Colonic mucosa (tissue), 4 donors: Measurements from ENCODE around the gene UBE2QL1. TPM values are rescaled to one million over a fixed set of nuclear protein-coding genes. Genes with fewer than 3 reads are reported as not detected.

Source experiments
- DNase-seq: peaks from one replicate; pipeline ENCODE4 v3.0.0-alpha.2; 2020
- H3K27ac ChIP-seq: fragments of 200-600 bp; one replicate; pipeline ENCODE4 v1.8.0; 2021
- H3K27me3 ChIP-seq: fragments of 200-600 bp; one replicate; pipeline ENCODE4 v1.8.0; 2021
- H3K36me3 ChIP-seq: fragments of 200-600 bp; one replicate; pipeline ENCODE4 v1.8.0; 2021
- H3K4me1 ChIP-seq: fragments of 200-600 bp; one replicate; pipeline ENCODE4 v1.8.0; 2021; ENCODE audit warnings: mild to moderate bottlenecking
- H3K4me3 ChIP-seq: fragments of 200-600 bp; one replicate; pipeline ENCODE4 v1.8.0; 2021
- H3K9ac ChIP-seq, 2 donors: one replicate each; pipeline ENCODE4 v1.7.0; 2013; ENCODE audit warnings: control low read depth in 2 of 2, low read depth in 2 of 2, low read length in 2 of 2
- H3K9me3 ChIP-seq: fragments of 200-600 bp; one replicate; pipeline ENCODE4 v1.8.0; 2021
- CTCF ChIP-seq: fragments of 200-600 bp; IDR thresholded peaks from one replicate; pipeline ENCODE4 v1.8.0; 2022; ENCODE audit warnings: antibody characterized with exemption, mild to moderate bottlenecking
- intact Hi-C: fragments of 100-400 bp; cut with DNase I; formaldehyde crosslinking; loops from one replicate; pipeline ENCODE4 v1.14.1; 2022
- total RNA-seq, 2 donors: library from RNA; stranded (reverse); fragmentation: NEBNext Ultra II Directional in 1 of 2; extraction: Animal tissue kit (Norgen Biotek cat#: 25700) in 1 of 2; gene quantifications; one replicate each; pipeline ENCODE4 v1.2.1, GENCODE V29; 2021
- donor health status: healthy.
- donor health status: DM: no; HTN: no; CAD: no.
- donor health status: DM: no; HTN: no; CAD: no.

Gene UBE2QL1
- total RNA-seq, 2 donors from 2014 or later, result 0.12 to 0.35 TPM

DNA sequence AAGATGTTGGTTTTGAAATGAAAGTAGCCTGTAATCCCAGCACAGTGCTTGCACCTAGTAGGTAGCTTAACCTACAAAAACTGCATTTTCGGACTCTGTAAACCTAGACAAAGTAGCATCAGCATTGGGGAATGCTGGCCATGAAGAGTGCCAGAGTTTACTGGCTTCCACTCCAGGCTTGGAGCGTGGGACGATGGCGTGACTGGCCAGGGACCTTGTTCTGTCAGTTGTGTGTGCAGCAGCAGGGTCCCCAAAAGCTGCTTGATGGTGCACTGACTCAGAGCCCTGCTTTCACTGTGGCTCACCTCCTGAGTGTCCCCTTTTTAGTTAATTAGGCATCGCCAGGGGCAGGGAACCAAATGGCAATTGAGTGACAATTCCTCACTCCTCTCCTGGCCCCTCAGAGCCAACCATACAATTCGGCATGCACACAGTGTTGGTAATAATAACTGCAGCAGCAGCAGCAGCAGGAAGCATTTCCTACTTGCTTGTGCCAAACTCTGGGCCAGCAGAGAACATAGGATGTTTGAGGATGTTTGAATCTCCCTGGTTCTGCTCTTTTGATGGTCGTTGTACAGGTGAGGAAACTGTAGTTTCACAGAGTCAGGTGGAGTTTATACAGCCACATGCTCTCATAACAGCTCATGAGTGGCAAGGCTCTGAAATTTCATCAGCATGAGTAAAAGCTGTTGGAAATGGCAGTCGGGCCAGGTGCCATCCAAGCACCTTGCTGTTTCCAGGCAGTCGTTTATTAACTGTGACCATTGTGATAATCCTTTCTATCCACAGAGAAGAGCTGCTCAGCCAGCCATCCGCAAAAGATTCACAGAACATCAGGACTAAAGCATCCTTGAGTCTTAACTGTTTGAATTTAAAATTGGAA is 4.2 kb downstream of the UBE2QL1 start:
- H3K9me3 ChIP-seq, result no peaks in the 10 kb centered on the region
- H3K4me1 ChIP-seq, result no peaks in the 10 kb centered on the region
- peaks cover 12% of the 10 kb centered on the region for H3K27me3 ChIP-seq
- H3K27ac ChIP-seq, result no peak overlapping the region
- intact Hi-C loops, result no loop called here
- no peak for DNase-seq
- H3K4me3 ChIP-seq, result no peak overlapping the region
- no peak overlapping the region for H3K9ac ChIP-seq
- H3K36me3 ChIP-seq, result no peaks in the 10 kb centered on the region
- no peak for TF ChIP-seq CTCF

- no peak overlapping the region for H3K4me3 ChIP-seq
- no peak for TF ChIP-seq CTCF
- no peaks in the 10 kb centered on the region for H3K9me3 ChIP-seq
- no peak overlapping the region for H3K9ac ChIP-seq
- no peaks in the 10 kb centered on the region for H3K36me3 ChIP-seq
- DNase-seq, result no peak
- H3K27ac ChIP-seq, result no peak overlapping the region
- peaks cover 12% of the 10 kb centered on the region for H3K27me3 ChIP-seq
- H3K4me1 ChIP-seq, result no peaks in the 10 kb centered on the region
- intact Hi-C loops, result no loop called here
Measured at GRCh38 chr5:6453937-6454560, 5.4 kb downstream of the UBE2QL1 start.

GRCh38 chr5:6454628-6455053 is 6.0 kb downstream of the UBE2QL1 start:
- H3K27ac ChIP-seq, result no peak overlapping the region
- DNase-seq, result no peak
- intact Hi-C loops, result no loop called here
- peaks cover 12% of the 10 kb centered on the region for H3K27me3 ChIP-seq
- no peak for TF ChIP-seq CTCF
- no peaks in the 10 kb centered on the region for H3K9me3 ChIP-seq
- H3K4me1 ChIP-seq, result no peaks in the 10 kb centered on the region
- no peaks in the 10 kb centered on the region for H3K36me3 ChIP-seq
- H3K9ac ChIP-seq, result no peak overlapping the region
- H3K4me3 ChIP-seq, result no peak overlapping the region

DNA sequence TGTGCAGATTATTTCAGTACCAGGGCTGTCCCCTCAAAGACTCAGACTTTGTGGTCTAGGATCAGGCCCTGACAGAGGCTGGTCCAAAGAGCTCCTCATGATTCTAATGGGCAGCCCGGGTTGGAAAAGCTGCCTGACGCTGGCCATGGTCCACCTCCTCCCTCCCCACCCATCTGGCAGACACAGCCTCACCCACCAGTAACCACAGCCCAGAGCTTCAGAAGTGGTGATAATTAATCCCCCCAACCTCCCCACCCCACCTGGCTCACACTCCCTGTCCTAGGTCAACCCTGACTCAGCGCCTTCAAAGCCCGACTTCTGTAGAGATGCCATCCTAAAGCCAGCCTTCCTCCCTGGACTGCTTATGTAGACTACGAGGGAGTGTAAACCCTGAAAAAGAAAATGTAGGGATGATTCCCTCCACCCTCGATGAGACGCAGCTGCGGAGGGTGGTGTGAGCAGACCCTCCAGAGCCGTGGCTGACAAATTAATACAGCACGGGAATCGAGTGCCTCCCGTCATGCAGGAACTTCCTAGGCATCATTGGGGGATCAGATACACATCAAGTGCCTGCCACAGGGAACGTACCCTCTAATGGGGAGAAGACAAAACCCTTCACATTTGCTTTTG is 7.0 kb downstream of the UBE2QL1 start:
- Histone ChIP-seq H3K36me3 (no peaks in the 10 kb centered on the region), H3K9ac (no peak overlapping the region), H3K27me3 (peaks cover 3% of the 10 kb centered on the region), H3K27ac (no peak overlapping the region), H3K9me3 (no peaks in the 10 kb centered on the region), H3K4me3 (no peak overlapping the region), H3K4me1 (no peaks in the 10 kb centered on the region)
- no peak for DNase-seq
- intact Hi-C loops, result no loop called here
- TF ChIP-seq CTCF, result no peak

DNA sequence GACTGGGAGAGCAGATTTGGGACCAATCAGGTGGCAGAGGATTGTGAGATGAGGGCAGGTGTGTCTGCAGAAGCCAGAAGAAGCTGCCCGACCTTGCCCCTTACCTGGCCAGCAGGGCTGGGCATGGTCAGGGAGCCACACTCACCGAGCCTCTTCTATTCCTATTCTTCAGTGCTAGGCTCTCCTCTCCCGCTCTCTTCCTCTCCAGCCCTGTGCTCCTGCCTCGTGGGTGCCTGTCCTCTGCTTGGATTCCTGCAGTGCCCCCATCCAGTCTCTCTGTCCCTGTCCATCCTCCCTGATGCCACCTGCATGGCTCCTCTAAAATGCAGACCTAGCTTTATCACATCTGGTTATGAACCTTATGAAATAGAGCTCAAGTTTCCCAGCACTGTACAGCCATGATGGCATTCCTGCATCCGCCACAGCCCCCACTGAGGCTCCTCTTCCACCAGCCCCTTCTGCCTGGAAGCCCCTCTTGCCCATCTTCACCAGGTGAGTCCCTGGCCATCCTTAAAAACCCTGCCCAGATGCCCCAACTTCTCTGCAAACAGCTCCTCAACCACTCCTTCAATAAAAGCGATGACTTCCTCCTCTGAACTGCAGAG is 8.2 kb downstream of the UBE2QL1 start:
- Histone ChIP-seq H3K9me3 (no peaks in the 10 kb centered on the region), H3K4me1 (no peaks in the 10 kb centered on the region), H3K36me3 (no peaks in the 10 kb centered on the region), H3K4me3 (no peak overlapping the region), H3K9ac (no peak overlapping the region), H3K27ac (no peak overlapping the region), H3K27me3 (no peaks in the 10 kb centered on the region)
- no peak for DNase-seq
- intact Hi-C loops, result no loop called here
- no peak for TF ChIP-seq CTCF
